ENCODE measurements around the gene CUZD1. TPM values are rescaled to one million over a fixed set of nuclear protein-coding genes. Genes with fewer than 3 reads are reported as not detected.

CUZD1 gene
- 1 to 10 TPM; 1.8 to 2.0 TPM for total RNA-seq

GRCh38 chr10:122845783-122846332 lies at the start of gene CUZD1:
Gene CUZD1 (minus strand): TSS chr10:122845857. CDS start chr10:122845843, 14 bp downstream.

GRCh38 chr10:122879339-122880273 lies 33.9 kb upstream of the CUZD1 start, which contains the start of gene FAM24B:
Gene FAM24B (minus strand): TSS chr10:122879581. CDS start chr10:122850515, 29,066 bp downstream.

Other genes with a start within 250 kb of the CUZD1 start
- gene C10orf120, start 146.0 kb downstream of the CUZD1 start, total RNA-seq, result not detected
- gene FAM24B, start 33.7 kb upstream of the CUZD1 start, total RNA-seq, result 1 to 10 TPM; 8.5 to 9.1 TPM
- not detected for gene FAM24A, start 64.8 kb upstream of the CUZD1 start, total RNA-seq
- 10 to 100 TPM; 15.0 to 15.2 TPM for gene C10orf88, start 108.4 kb upstream of the CUZD1 start, total RNA-seq
- 1 to 10 TPM; 3.8 to 4.0 TPM for gene PSTK, start 134.5 kb upstream of the CUZD1 start, total RNA-seq
- gene IKZF5, start 162.9 kb upstream of the CUZD1 start, total RNA-seq, result 10 to 100 TPM; 15.9 to 16.0 TPM
- 10 to 100 TPM; 19.4 to 20.5 TPM for gene ACADSB, start 163.1 kb upstream of the CUZD1 start, total RNA-seq

All from activated naive CD4-positive, alpha-beta T cell treated with anti-CD3 and anti-CD28 coated beads, Interleukin-2, amount 10 ng/mL, durations not matched to agents 5 hours and 36 hours (primary cell).